HK-2 (cell line): Measurements from ENCODE around the gene TUBA1B.
A peak's percentile ranks its signal among the peaks of the same experiment; 100 is the strongest.
"Not testable (repeated sequence)": the region's sequence is repeated elsewhere in the genome, so short reads cannot be mapped to it uniquely, and the experiment has no call there.

Source experiments
- DNase-seq: peaks from one replicate; pipeline ENCODE4 v3.0.0-alpha.2; 2018; ENCODE audit not compliant: unreplicated experiment

TUBA1B gene

GRCh38 chr12:49131051-49131893, at the start of gene TUBA1B:
Gene TUBA1B (minus strand): TSS chr12:49131395. CDS start chr12:49131300, 95 bp downstream.
- peak; percentile 91 for DNase-seq

GRCh38 chr12:49174218-49174617, 43.0 kb upstream of the TUBA1B start:
- DNase-seq, result no peak

GRCh38 chr12:49170924-49171323, 39.7 kb upstream of the TUBA1B start:
- DNase-seq, result no peak

- no peak for DNase-seq
These were observed 33.9 kb upstream of the TUBA1B start for GRCh38 chr12:49165114-49165513.

DNA sequence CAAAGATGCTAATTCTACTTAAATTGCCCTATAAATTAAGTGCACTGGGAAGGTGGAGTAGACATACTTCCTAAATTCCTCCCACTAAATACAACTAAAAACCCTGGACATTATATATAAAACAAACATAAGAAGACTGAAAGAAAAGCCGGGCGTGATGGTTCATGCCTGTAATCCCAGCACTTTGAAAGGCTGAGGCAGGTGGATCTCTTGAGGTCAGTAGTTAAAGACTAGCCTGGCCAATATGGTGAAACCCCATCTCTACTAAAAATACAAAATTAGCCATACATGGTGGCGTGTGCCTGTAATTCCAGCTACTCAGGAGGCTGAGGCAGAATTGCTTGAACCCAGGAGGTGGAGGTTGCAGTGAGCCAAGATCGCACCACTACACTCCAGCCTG, 30.7 kb upstream of the TUBA1B start:
- not testable (repeated sequence) for DNase-seq

DNA sequence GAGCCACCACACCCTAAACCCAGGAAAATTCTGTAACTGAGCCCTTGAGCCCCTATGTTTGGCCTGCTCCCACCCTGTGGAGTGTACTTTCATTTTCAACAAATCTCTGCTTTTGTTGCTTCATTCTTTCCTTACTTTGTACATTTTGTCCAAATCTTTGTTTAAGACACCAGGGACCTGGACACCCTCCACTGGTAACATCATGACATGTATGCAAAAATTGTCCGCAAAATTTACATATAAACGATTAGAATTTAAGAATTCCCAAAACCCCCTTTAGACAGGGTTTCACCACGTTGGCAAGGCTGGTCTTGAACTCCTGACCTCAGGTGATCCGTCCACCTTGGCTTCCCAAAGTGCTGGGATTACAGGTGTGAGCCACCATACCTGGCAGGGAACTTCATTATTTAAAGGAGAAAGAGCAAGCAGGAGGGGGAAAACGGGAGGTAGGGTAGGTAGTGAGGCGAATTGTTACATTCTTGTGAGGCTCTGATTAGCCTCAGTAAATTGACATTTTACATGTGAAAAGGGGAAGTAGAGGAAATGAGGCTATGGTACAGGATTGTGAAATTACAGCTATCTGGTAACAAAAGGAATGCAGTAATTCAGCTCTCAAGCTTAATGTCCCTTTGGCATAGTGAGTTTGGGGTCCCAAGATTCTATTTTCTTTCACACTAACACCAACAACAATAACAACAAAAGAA, 30.0 kb upstream of the TUBA1B start:
- no peak for DNase-seq

- DNase-seq, result no peak
These were observed 29.2 kb upstream of the TUBA1B start for GRCh38 chr12:49160399-49160798.

DNA sequence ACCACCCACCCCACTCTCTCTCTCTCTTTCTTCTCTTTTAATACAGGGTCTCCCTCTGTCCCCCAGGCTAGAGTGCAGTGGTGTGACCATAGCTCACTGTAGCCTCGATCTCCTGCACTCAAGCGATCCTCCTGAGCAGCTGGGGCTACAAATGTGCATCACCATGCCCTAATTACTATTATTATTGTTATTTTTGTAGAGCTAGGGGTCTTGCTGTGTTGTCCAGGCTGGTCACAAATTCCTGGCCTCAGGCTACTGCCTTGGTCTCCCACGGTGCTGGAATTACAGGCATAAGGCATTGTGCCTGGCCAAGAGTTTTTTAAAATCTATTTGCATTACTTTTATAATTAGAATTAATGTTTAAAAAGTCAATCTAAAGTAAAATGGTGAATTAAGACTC, 23.0 kb upstream of the TUBA1B start:
- no peak for DNase-seq

GRCh38 chr12:49147384-49147783, 16.2 kb upstream of the TUBA1B start:
- no peak for DNase-seq

DNA sequence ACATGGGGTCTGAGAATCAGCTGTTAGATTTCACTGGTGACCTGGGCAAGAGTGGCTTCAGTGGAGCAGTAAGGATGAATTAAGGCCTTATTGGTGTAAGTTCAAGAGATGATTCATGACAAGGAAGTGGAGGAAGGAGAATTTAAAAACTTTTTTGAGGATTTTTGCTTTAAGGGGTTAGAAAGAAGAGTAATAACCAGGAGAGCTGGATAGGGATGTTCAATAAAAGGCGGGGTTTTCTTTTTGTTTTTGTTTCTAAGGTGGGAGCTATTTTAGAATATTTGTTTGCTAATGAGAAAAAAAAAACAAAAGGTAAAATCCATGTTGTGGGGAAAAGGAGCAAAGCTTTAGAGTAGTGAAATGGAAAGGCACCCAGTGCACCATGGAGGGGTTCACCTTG, 15.2 kb upstream of the TUBA1B start:
- no peak for DNase-seq

- no peak for DNase-seq
These were observed 13.2 kb upstream of the TUBA1B start for GRCh38 chr12:49144384-49144783.

- no peak for DNase-seq
These were observed 7.8 kb upstream of the TUBA1B start for GRCh38 chr12:49138999-49139398.

- DNase-seq, result no peak
These were observed 7.4 kb upstream of the TUBA1B start for GRCh38 chr12:49138587-49138986.

DNA sequence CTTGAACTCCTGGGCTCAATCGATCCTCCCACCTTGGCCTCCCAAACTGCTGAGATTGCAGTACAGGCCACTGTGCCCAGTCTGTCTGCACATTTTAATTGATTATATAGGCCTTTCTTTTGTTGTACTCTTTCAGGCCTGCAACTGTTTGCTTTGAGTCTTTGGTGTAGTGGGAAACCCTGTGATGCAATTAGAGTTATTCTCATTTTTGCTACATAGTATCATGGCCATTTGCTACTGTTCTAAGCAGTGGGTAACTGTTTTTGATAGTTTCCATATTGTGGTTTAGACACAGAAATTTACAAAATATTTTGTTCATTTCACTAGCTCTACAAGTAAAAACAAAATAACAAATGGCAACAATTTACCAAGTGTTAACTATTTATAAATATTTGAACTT, 6.3 kb upstream of the TUBA1B start:
- DNase-seq, result no peak

- DNase-seq, result not testable (repeated sequence)
These were observed 5.8 kb upstream of the TUBA1B start for GRCh38 chr12:49136997-49137396.

DNA sequence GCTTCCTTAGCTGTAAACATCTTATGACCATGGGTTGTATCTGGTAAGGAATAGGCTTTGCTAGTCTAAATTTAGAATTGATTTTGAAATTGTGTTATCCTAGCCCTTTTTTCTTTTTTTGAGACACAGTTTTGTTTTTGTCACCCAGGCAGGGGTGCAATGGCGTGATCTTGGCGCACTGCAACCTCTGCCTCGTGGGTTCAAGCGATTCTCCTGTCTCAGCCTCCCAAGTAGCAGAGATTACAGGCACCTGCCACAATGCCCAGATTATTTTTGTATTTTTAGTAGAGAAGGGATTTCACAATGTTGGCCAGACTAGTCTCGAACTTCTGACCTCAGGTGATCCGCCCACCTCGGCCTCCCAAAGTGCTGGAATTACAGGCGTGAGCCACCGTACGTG, 2.4 kb upstream of the TUBA1B start:
- DNase-seq, result no peak

DNA sequence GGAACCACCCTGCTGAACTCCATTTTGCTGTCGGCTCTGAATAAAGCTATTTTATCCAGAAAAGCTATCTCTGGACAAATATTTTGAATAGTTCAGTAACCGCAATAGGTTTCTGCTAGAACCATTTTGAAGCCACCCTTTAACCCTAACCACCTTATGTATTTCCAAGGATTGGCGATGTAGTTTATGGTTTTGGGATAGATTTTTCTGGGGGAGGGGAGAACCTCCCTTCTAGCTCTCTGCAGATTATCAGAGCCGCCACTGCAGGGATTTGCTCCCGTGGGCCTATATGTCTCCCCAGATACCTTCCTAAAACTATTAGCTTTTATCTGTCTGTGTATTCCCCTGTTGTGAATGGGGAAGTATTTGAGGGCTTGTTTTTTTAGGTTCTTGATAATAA, 1.8 kb upstream of the TUBA1B start:
- DNase-seq, result no peak

DNA sequence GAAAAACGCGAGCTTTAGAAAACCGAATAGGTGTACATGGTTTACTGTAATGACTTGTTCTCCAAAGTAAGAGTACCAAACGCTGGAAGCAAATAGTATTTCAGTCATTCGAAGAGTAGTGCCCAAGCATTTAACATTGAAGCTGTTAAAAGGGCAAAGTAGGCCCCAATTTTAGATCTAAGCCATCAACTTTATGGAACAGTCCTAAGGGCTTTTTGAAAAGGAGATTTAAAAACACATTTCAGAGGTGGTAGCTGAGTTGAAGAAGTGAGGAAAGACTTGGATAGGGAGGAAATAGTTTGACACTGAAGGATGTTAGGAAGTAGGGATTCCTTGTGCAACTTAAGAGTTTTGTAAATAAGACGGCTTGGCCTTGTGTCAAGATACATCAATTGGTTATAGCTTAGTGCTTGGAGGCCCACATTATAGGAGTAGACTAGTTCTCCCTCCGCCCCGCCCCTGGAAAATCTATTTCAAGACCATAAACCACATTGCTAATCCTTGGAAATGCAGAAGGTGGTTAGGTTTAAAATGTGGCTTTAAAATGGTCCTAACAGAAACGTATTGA, 783 bp upstream of the TUBA1B start:
- no peak for DNase-seq

DNA sequence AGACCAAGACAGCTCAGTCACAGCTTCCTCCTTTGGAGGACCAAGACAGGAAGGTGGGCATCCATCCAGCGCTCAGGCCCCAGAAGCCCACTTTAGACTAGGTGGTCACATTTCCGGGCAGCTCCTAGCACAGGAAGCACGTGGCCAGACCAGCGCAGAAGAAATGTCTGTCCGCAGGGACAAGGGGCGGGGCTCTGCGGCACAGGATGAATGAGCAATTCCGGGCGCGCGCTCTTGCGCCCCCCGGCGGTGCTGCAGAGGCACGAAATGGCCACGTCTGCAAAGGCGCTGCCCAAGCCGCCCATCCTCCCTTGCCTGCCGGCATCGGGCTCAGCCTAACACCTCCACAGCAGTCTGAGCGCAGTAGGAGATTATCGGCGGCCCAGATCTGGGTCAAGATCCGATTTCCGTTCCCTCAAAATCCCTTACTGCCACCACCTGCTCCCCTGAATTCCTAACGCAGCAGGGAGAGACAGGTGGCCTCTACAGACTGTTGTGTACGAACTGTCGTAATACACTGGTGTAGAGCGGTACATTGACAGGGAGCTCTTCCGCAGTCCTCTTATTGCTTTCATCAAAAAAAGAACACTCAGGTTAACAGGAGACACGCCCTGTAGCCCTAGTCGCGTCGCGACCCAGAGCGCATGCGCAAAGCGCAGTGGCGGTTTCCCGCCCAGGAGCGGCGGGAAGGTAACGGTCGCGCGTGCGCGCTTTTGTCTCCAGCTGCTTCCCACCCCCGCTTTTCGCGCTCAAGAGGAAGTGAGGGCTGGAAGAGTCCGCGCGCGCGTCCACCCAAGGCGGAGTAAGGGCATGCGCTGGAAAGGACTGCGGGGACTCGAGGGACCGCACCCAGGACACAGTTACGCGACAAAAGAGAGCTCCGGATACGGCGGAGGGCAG, 794 bp downstream of the TUBA1B start:
- DNase-seq, result peak; percentile 94

DNA sequence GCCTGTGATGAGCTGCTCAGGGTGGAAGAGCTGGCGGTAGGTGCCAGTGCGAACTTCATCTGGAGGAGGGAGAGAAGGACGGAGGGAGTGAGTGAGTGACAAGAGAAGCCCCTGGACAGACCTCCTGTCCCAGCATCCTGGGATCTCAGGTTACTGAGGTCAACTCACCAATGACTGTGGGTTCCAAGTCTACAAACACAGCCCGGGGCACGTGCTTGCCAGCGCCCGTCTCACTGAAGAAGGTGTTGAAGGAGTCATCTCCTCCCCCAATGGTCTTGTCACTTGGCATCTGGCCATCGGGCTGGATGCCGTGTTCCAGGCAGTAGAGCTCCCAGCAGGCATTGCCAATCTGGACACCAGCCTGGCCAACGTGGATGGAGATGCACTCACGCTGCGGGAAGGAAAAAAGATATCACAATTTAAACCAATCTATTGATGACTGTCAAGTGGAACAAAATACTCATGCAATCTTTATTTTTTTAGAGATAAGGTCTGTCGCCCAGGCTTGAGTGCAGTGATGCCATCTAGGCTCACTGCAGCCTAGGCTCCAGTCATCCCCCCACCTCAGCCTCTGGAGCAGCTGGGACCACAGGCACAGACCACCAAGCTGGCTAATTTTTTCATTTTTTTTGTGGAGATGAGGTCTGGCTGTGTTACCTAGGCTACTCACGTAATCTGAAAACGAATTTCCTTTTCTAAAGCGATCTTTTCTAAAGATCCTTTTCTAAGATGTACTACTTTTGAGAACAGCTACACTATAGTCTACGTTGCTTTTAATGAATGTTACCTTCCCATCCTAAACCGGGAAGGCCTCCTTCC, 1.7 kb downstream of the TUBA1B start:
- DNase-seq, result no peak

DNA sequence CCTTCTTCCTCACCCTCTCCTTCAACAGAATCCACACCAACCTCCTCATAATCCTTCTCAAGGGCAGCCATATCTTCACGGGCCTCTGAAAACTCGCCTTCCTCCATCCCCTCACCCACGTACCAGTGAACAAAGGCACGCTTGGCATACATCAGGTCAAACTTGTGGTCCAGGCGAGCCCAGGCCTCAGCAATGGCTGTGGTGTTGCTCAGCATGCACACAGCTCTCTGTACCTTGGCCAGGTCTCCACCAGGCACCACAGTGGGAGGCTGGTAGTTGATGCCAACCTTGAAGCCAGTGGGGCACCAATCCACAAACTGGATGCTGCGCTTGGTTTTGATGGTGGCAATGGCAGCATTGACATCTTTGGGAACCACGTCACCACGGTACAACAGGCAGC, 3.2 kb downstream of the TUBA1B start:
- DNase-seq, result not testable (repeated sequence)
